ENCODE data around the gene SPECC1.

DNA sequence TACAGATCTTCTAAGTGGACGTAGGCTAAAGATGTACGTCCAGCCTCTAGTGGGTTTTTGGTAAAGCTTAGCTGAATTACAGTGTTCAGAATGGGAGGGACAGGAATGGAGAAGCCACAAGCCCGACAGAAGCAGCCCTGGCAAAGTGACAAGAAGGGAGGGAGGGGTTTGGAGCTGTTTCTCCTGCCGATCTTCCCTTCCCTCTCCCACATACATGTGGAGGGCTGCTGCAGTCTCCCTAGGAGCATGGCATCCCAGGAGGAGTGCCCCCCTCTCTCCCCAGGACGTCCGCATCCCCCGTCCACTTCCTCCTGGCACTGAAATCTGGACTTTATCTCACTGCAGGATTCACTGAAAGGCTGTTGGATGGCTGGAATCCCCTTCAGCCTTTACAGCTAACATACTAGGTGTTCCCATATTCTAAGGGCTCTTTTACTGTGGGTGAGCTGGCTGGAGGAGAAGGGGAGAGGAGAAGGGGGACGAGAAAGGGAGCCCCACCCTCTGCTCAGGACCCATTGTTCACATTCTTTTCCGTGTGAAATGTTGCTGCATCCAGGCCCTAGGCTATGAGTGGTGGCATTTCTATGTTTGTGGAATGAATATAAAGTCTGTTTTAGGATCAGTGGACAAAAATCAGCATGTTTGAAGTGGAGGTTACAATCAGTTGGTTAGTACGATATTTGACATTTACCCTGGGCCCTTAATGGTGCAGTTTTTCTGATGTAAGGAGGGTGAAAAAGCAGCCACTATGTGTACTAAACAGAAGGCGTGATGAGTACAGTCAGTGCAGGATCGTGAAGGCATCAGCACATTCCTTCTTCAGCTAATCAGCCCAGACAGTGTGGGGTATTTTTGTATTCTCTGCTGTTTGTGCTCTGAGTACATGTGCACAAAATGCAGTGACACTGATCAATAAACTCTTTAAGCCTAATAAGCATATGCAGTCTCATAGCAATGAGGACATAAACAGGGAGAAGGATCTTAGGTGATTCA, 94.6 kb downstream of the SPECC1 start:
- TF ChIP-seq, protein P1, sequence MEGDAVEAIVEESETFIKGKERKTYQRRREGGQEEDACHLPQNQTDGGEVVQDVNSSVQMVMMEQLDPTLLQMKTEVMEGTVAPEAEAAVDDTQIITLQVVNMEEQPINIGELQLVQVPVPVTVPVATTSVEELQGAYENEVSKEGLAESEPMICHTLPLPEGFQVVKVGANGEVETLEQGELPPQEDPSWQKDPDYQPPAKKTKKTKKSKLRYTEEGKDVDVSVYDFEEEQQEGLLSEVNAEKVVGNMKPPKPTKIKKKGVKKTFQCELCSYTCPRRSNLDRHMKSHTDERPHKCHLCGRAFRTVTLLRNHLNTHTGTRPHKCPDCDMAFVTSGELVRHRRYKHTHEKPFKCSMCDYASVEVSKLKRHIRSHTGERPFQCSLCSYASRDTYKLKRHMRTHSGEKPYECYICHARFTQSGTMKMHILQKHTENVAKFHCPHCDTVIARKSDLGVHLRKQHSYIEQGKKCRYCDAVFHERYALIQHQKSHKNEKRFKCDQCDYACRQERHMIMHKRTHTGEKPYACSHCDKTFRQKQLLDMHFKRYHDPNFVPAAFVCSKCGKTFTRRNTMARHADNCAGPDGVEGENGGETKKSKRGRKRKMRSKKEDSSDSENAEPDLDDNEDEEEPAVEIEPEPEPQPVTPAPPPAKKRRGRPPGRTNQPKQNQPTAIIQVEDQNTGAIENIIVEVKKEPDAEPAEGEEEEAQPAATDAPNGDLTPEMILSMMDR (IDR thresholded peaks at IDR 0.05; ENCODE audit: insufficient read depth, low read depth, low read length): no peak
- no peak for TF ChIP-seq EZH2 (IDR thresholded peaks at IDR 0.05; ENCODE audit: insufficient read depth, low read length)

Measured in astrocyte (in vitro differentiated cells and primary cell).